SK-N-SH (cell line): ENCODE measurements around the gene NOTCH2. TPM values are rescaled to one million over a fixed set of nuclear protein-coding genes. Genes with fewer than 3 reads are reported as not detected.
"Not testable (repeated sequence)": the region's sequence is repeated elsewhere in the genome, so short reads cannot be mapped to it uniquely, and the experiment has no call there.

ENCODE experiments used
- CTCF ChIA-PET: fragments of 300-600, 350-600 bp; formaldehyde crosslinking; extraction: SDS; loops from one replicate; lab custom pipeline; 2021; lab: Yijun Ruan, JAX
- POLR2A ChIA-PET: fragments of 350-600 bp; sonication (Branson Sonifier 250); formaldehyde crosslinking; extraction: SDS; loops from one replicate; lab custom pipeline; 2020; ENCODE audit warnings: antibody characterized with exemption, inconsistent platforms; lab: Yijun Ruan, JAX
- DNase-seq: peaks from one replicate; pipeline ENCODE4 v3.0.0; 2012
- H2AFZ ChIP-seq: fragments of 200-600 bp; sonication (generic); 2 replicates; pipeline ENCODE4 v1.8.1; 2016; ENCODE audit warnings: antibody characterized with exemption, mild to moderate bottlenecking, low read depth
- H3F3A ChIP-seq: fragments of 200-600 bp; sonication (generic); replicated peaks from 2 replicates; pipeline ENCODE3; 2016; ENCODE audit warnings: antibody characterized with exemption, mild to moderate bottlenecking; ENCODE audit not compliant: insufficient read depth
- H3K27ac ChIP-seq, 2 experiments: fragments of 200-500 bp in 1 of 2; fragments of 200-600 bp in 1 of 2; sonication (Bioruptor generic) in 1 of 2; sonication (generic), shearing (Covaris generic) in 1 of 2; 2 replicates each; pipeline versions ENCODE4 v1.5.1 to v1.6.1; 2014 to 2016; ENCODE audit warnings: low read depth in 2 of 2, inconsistent platforms in 1 of 2, low read length in 1 of 2, mild to moderate bottlenecking in 1 of 2, mixed read lengths in 1 of 2
- H3K27me3 ChIP-seq: fragments of 200-600 bp; sonication (generic), shearing (Covaris generic); 2 replicates; pipeline ENCODE4 v1.6.1; 2016; ENCODE audit warnings: mixed run types; ENCODE audit not compliant: insufficient read depth
- H3K36me3 ChIP-seq, 2 experiments: fragments of 200-500 bp in 1 of 2; fragments of 200-600 bp in 1 of 2; sonication (Bioruptor generic) in 1 of 2; sonication (generic) in 1 of 2; replicated peaks in 1 of 2; 2 replicates each; pipeline versions ENCODE3 to v1.5.1; 2014 to 2016; ENCODE audit warnings: low read length in 1 of 2, mild to moderate bottlenecking in 1 of 2; ENCODE audit not compliant: insufficient read depth in 2 of 2, control insufficient read depth in 1 of 2
- H3K4me1 ChIP-seq, 2 experiments: fragments of 200-500 bp in 1 of 2; fragments of 200-600 bp in 1 of 2; sonication (Bioruptor generic) in 1 of 2; sonication (generic), shearing (Covaris generic) in 1 of 2; 2 replicates each; pipeline versions ENCODE4 v1.5.1 to v1.6.1; 2014 to 2016; ENCODE audit warnings: low read depth in 1 of 2, low read length in 1 of 2, mixed run types in 1 of 2; ENCODE audit not compliant: insufficient read depth in 2 of 2, control insufficient read depth in 1 of 2
- H3K4me2 ChIP-seq: fragments of 200-600 bp; sonication (generic), shearing (Covaris generic); 2 replicates; pipeline ENCODE4 v1.6.1; 2017; ENCODE audit warnings: mixed run types
- H3K4me3 ChIP-seq, 2 experiments: fragments of 200-500 bp in 1 of 2; fragments of 200-600 bp in 1 of 2; sonication (Bioruptor generic) in 1 of 2; sonication (generic), shearing (Covaris generic) in 1 of 2; 2 replicates each; pipeline versions ENCODE4 v1.5.1 to v1.8.1; 2014 to 2016; ENCODE audit warnings: low read depth in 2 of 2, inconsistent platforms in 1 of 2, low read length in 1 of 2, mild to moderate bottlenecking in 1 of 2, mixed read lengths in 1 of 2, moderate library complexity in 1 of 2
- H3K79me2 ChIP-seq: fragments of 200-600 bp; sonication (generic); 2 replicates; pipeline ENCODE4 v1.8.1; 2017; ENCODE audit warnings: mild to moderate bottlenecking; ENCODE audit not compliant: insufficient read depth
- H3K9ac ChIP-seq: fragments of 200-600 bp; sonication (generic); 2 replicates; pipeline ENCODE4 v1.6.1; 2017; ENCODE audit warnings: mixed run types
- H3K9me2 ChIP-seq: fragments of 200-600 bp; sonication (generic); 2 replicates; pipeline ENCODE4 v1.6.1; 2017; ENCODE audit warnings: mixed run types
- H3K9me3 ChIP-seq: fragments of 200-600 bp; sonication (generic); 2 replicates; pipeline ENCODE4 v1.6.1; 2017; ENCODE audit warnings: mixed run types, mild to moderate bottlenecking, moderate library complexity
- H4K20me1 ChIP-seq: fragments of 200-600 bp; sonication (generic); 2 replicates; pipeline ENCODE4 v1.6.1; 2017; ENCODE audit warnings: mild to moderate bottlenecking, mixed run types; ENCODE audit not compliant: insufficient read depth
- WGBS: methylation state at CpG from one replicate; pipeline ENCODE4 v1.1.6; 2017; ENCODE audit warnings: low lambda C conversion rate; 5-methylcytosine and 5-hydroxymethylcytosine counted together
- polyA plus RNA-seq, 3 experiments: library from polyadenylated mRNA; depleted of rRNA; stranded (reverse); fragments of >200 nt; gene quantifications; 2 replicates each; pipeline ENCODE4 v1.2.3, GENCODE V29; 2012

The NOTCH2 gene
- polyA plus RNA-seq, 1 of the 3 experiments (the other 2 are of a cell fraction): 23.0 TPM

DNA sequence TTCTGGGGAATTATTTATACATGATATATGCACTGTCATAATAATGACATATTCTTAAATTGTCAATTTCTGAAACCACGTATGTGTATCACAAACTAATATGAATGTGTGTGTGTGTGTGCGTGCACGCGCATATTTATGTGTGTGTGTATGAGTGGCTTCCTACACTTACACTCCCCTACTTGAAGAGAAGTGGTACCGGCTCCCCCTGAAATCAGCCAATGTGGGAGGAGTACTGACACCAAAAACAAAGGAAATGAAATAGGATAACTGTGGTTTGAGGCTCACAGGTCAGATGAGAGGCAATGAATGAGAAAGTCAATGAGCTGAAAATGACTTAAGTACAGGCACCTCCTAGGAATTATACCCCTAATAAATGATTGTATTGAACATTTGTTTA lies 42.8 kb upstream of the NOTCH2 start:
- H3K4me1 ChIP-seq, H2AFZ ChIP-seq, H4K20me1 ChIP-seq, H3F3A ChIP-seq, CTCF ChIA-PET, H3K9me2 ChIP-seq, H3K9ac ChIP-seq, H3K27ac ChIP-seq, H3K4me2 ChIP-seq, H3K36me3 ChIP-seq, H3K4me3 ChIP-seq, H3K79me2 ChIP-seq, H3K9me3 ChIP-seq, DNase-seq, H3K27me3 ChIP-seq, POLR2A ChIA-PET: not testable (repeated sequence)
- 87% methylated on average over 5 of the region's 5 CpGs for WGBS

- DNase-seq, H3K4me3 ChIP-seq, H3K36me3 ChIP-seq, H3F3A ChIP-seq, H3K9ac ChIP-seq, H3K9me2 ChIP-seq, H2AFZ ChIP-seq, H3K4me2 ChIP-seq, H3K79me2 ChIP-seq, H3K27ac ChIP-seq, H4K20me1 ChIP-seq, H3K4me1 ChIP-seq, H3K9me3 ChIP-seq, H3K27me3 ChIP-seq, POLR2A ChIA-PET, CTCF ChIA-PET: not testable (repeated sequence)
- WGBS: no CpG with 5 or more reads among the region's 3 CpGs
These were observed 42.3 kb upstream of the NOTCH2 start for GRCh38 chr1:120111771-120112170.

DNA sequence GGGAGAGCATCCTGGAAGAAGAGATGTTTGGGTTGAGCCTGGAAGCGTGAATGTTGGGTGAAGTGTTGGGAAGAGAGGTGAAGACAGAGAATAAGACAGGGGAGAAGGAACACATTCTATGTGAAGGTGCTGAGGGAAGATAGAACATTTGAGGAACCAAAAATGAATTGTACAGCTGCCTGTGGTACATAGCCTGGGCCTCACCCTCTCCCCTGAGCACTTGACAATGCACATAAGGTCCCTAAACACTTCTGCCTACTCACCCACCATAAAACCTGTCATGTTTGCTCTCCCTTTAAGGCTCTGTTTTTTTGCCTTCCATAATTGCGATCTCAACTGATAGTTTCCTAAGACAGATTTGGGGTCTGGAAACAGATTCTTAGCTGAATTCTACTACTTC lies 41.5 kb upstream of the NOTCH2 start:
- H3K4me3 ChIP-seq, H3K79me2 ChIP-seq, H3K27me3 ChIP-seq, H3K9me3 ChIP-seq, H4K20me1 ChIP-seq, H3K27ac ChIP-seq, H3K9ac ChIP-seq, H3F3A ChIP-seq, H3K9me2 ChIP-seq, H3K4me1 ChIP-seq, CTCF ChIA-PET, H2AFZ ChIP-seq, H3K36me3 ChIP-seq, POLR2A ChIA-PET, H3K4me2 ChIP-seq, DNase-seq: not testable (repeated sequence)
- WGBS: 100% methylated on average over 1 of the region's 2 CpGs

DNA sequence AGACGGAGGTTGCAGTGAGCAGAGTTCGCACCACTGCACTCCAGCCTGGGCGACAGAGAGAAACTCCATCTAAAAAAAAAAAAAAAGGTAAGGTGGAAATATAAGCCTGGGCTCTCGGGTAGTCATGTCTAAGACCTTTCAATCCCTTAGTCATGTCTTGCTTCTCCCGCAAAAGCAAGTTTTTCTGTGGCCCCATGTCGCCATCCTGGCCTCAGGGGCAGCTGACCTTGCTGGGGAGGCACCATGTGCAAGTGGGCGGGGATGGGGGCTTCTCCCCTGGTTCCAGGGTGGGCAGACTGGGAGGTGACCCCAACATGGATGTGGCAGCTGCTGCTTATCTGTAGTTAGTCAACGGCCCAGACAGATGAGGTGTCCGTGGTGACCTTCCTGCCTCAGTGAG lies 40.2 kb upstream of the NOTCH2 start:
- H3K9ac ChIP-seq, H3K4me3 ChIP-seq, CTCF ChIA-PET, H3K4me2 ChIP-seq, H4K20me1 ChIP-seq, H3K4me1 ChIP-seq, H3F3A ChIP-seq, H3K36me3 ChIP-seq, H3K9me3 ChIP-seq, H3K79me2 ChIP-seq, H3K27me3 ChIP-seq, H3K27ac ChIP-seq, H3K9me2 ChIP-seq, POLR2A ChIA-PET, H2AFZ ChIP-seq, DNase-seq: not testable (repeated sequence)
- 91% methylated on average over 7 of the region's 9 CpGs for WGBS

- H3K4me2 ChIP-seq, POLR2A ChIA-PET, H3K9ac ChIP-seq: not testable (repeated sequence)
These were observed 39.7 kb upstream of the NOTCH2 start for GRCh38 chr1:120109180-120109579.

GRCh38 chr1:120105288-120105687 lies 35.8 kb upstream of the NOTCH2 start:
- H3K9me3 ChIP-seq, DNase-seq, H3K27ac ChIP-seq, H3K79me2 ChIP-seq, H3K4me3 ChIP-seq, H3K36me3 ChIP-seq, H3F3A ChIP-seq, CTCF ChIA-PET, H3K9ac ChIP-seq, H3K4me1 ChIP-seq, H3K9me2 ChIP-seq, H3K4me2 ChIP-seq, H2AFZ ChIP-seq, H4K20me1 ChIP-seq, H3K27me3 ChIP-seq, POLR2A ChIA-PET: not testable (repeated sequence)
- WGBS: 89% methylated on average over 1 of the region's 2 CpGs

More at GRCh38 chr1:120109180-120109579, 39.7 kb upstream of the NOTCH2 start:
- H3K27me3 ChIP-seq, H3F3A ChIP-seq, H3K4me1 ChIP-seq, H3K9me3 ChIP-seq, CTCF ChIA-PET, H3K9me2 ChIP-seq, H3K4me3 ChIP-seq, DNase-seq, H3K27ac ChIP-seq, H4K20me1 ChIP-seq, H3K79me2 ChIP-seq, H2AFZ ChIP-seq, H3K36me3 ChIP-seq: not testable (repeated sequence)
- 96% methylated on average over 10 of the region's 10 CpGs for WGBS

DNA sequence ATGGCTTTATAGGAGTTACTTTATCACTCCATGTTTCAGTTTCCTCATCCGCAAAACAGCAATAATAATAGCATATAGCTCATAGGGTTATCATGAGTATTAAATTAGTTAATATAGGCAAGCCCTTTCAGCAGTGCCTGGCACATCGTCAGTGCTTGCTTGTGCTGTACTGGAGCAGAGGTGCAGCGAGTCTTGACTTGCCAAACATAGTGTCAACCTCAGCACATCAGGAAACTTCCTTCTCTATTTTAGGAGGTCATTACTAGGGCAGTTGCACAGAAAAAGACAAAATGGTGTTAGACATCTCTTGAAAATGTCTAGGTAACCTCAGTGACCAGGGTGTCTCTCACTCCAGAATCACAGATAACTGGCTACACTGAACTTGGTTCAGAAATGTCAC lies 34.3 kb upstream of the NOTCH2 start:
- H3K9me3 ChIP-seq, H3K9ac ChIP-seq, CTCF ChIA-PET, H3K79me2 ChIP-seq, H3F3A ChIP-seq, H3K4me2 ChIP-seq, H3K4me3 ChIP-seq, H3K4me1 ChIP-seq, POLR2A ChIA-PET, DNase-seq, H2AFZ ChIP-seq, H3K27me3 ChIP-seq, H3K9me2 ChIP-seq, H3K36me3 ChIP-seq, H3K27ac ChIP-seq, H4K20me1 ChIP-seq: not testable (repeated sequence)
- WGBS: no CpG with 5 or more reads among the region's 3 CpGs
